HEK293T (cell line): ENCODE measurements around the gene CTNNA2.

Source experiments
- ARNT ChIP-seq: fragments of 450-650 bp; IDR thresholded peaks from 2 replicates; pipeline ENCODE4 v1.6.1; 2017; ENCODE audit warnings: mild to moderate bottlenecking
- BHLHE40 ChIP-seq: fragments of 450-650 bp; IDR thresholded peaks from 2 replicates; pipeline ENCODE4 v1.6.1; 2016; ENCODE audit warnings: mild to moderate bottlenecking, moderate library complexity, borderline replicate concordance
- ELF4 ChIP-seq: fragments of 450-650 bp; IDR thresholded peaks from 2 replicates; pipeline ENCODE4 v1.6.1; 2017; ENCODE audit warnings: antibody characterized with exemption
- FOXA1 ChIP-seq: fragments of 450-650 bp; IDR thresholded peaks from 2 replicates; pipeline ENCODE4 v1.6.1; 2016; ENCODE audit warnings: mild to moderate bottlenecking
- FOXK2 ChIP-seq: fragments of 450-650 bp; IDR thresholded peaks from 2 replicates; pipeline ENCODE4 v1.6.1; 2016; ENCODE audit warnings: mild to moderate bottlenecking
- FOXM1 ChIP-seq: fragments of 450-650 bp; IDR thresholded peaks from 2 replicates; pipeline ENCODE4 v1.6.1; 2017; ENCODE audit warnings: mild to moderate bottlenecking, borderline replicate concordance
- LEF1 ChIP-seq: fragments of 450-650 bp; IDR thresholded peaks from 2 replicates; pipeline ENCODE4 v1.6.1; 2017; ENCODE audit warnings: mild to moderate bottlenecking, borderline replicate concordance
- NFRKB ChIP-seq: fragments of 450-650 bp; IDR thresholded peaks from 2 replicates; pipeline ENCODE4 v1.6.1; 2016; ENCODE audit warnings: mild to moderate bottlenecking, moderate library complexity
- PKNOX1 ChIP-seq: fragments of 450-650 bp; IDR thresholded peaks from 2 replicates; pipeline ENCODE4 v1.6.1; 2016
- SP1 ChIP-seq: fragments of 450-650 bp; IDR thresholded peaks from 2 replicates; pipeline ENCODE4 v1.6.1; 2017
- SUZ12 ChIP-seq: fragments of 450-650 bp; IDR thresholded peaks from 2 replicates; pipeline ENCODE4 v1.6.1; 2016; ENCODE audit warnings: mild to moderate bottlenecking
- TARDBP ChIP-seq: fragments of 450-650 bp; IDR thresholded peaks from 2 replicates; pipeline ENCODE4 v1.6.1; 2016

- no peak for TF ChIP-seq NFRKB
- no peak for TF ChIP-seq ELF4
- TF ChIP-seq FOXA1: no peak
- TF ChIP-seq LEF1: no peak
- TF ChIP-seq TARDBP: no peak
- TF ChIP-seq BHLHE40: no peak
- no peak for TF ChIP-seq FOXK2
- no peak for TF ChIP-seq FOXM1
- TF ChIP-seq ARNT: no peak
- no peak for TF ChIP-seq SP1
- TF ChIP-seq SUZ12: no peak
- no peak for TF ChIP-seq PKNOX1
Measured at GRCh38 chr2:79952616-79953015, 439.8 kb downstream of the CTNNA2 start.
